DOHH2 (cell line): ENCODE results near the gene ICA1L.

Source experiments
- H3F3A ChIP-seq: fragments of 200-600 bp; sonication (generic), shearing (Covaris generic); 2 replicates; pipeline ENCODE4 v1.6.0; 2016; ENCODE audit warnings: antibody characterized with exemption, mild to moderate bottlenecking; ENCODE audit not compliant: control insufficient read depth, insufficient read depth
- H3K27ac ChIP-seq: fragments of 200-600 bp; sonication (generic); 2 replicates; pipeline ENCODE4 v1.5.1; 2014; ENCODE audit warnings: low read depth, mild to moderate bottlenecking, low read length, moderate library complexity
- H3K27me3 ChIP-seq: fragments of 200-600 bp; sonication (generic); 2 replicates; pipeline ENCODE4 v1.6.1; 2014; ENCODE audit warnings: mild to moderate bottlenecking, low read length, mixed read lengths; ENCODE audit not compliant: control insufficient read depth
- H3K36me3 ChIP-seq: fragments of 200-600 bp; sonication (generic); 2 replicates; pipeline ENCODE4 v1.6.1; 2014; ENCODE audit warnings: mild to moderate bottlenecking, low read length, moderate library complexity, mixed read lengths; ENCODE audit not compliant: control insufficient read depth
- H3K4me1 ChIP-seq: fragments of 200-600 bp; sonication (generic); 2 replicates; pipeline ENCODE4 v1.6.1; 2014; ENCODE audit warnings: mild to moderate bottlenecking, low read length, mixed read lengths; ENCODE audit not compliant: control insufficient read depth
- H3K4me2 ChIP-seq: fragments of 200-600 bp; sonication (generic); 2 replicates; pipeline ENCODE4 v1.6.0; 2014; ENCODE audit warnings: mild to moderate bottlenecking, low read length, moderate library complexity
- H3K4me3 ChIP-seq: fragments of 200-600 bp; sonication (generic); 2 replicates; pipeline ENCODE4 v1.5.1; 2014; ENCODE audit warnings: mild to moderate bottlenecking, low read length, mixed read lengths
- H3K79me2 ChIP-seq: fragments of 200-600 bp; sonication (generic); 2 replicates; pipeline ENCODE4 v1.6.1; 2014; ENCODE audit warnings: mild to moderate bottlenecking, low read length, mixed read lengths; ENCODE audit not compliant: control insufficient read depth
- H3K9me2 ChIP-seq: fragments of 200-600 bp; sonication (generic); replicated peaks from 2 replicates; pipeline ENCODE4 v1.6.1; 2014; ENCODE audit warnings: mild to moderate bottlenecking, low read length, mixed read lengths; ENCODE audit not compliant: control insufficient read depth
- H3K9me3 ChIP-seq: fragments of 200-600 bp; sonication (generic); 2 replicates; pipeline ENCODE4 v1.6.1; 2014; ENCODE audit warnings: antibody characterized with exemption, low read length, mixed read lengths; ENCODE audit not compliant: control insufficient read depth, insufficient read depth
- H4K20me1 ChIP-seq: fragments of 200-600 bp; sonication (generic); 2 replicates; pipeline ENCODE4 v1.6.0; 2014; ENCODE audit warnings: low read depth, mild to moderate bottlenecking, antibody characterized with exemption, low read length, moderate library complexity; ENCODE audit not compliant: control insufficient read depth, insufficient read depth
- CTCF ChIP-seq: fragments of 200-600 bp; sonication (generic); IDR thresholded peaks from one replicate; pipeline ENCODE4 v1.5.1; 2014; ENCODE audit warnings: antibody characterized with exemption, mild to moderate bottlenecking, low read depth, low read length; ENCODE audit not compliant: poor library complexity, severe bottlenecking
- EZH2phosphoT487 ChIP-seq: fragments of 200-600 bp; sonication (generic); IDR thresholded peaks from 2 replicates; pipeline ENCODE4 v1.6.1; 2017; ENCODE audit warnings: borderline replicate concordance, mild to moderate bottlenecking, antibody characterized with exemption, low read length, moderate library complexity, mixed read lengths

ICA1L gene

GRCh38 chr2:202782940-202783558, 88.5 kb downstream of the ICA1L start:
- H3K27me3 ChIP-seq: no peaks in the 10 kb centered on the region
- H3K4me1 ChIP-seq: no peaks in the 10 kb centered on the region
- H4K20me1 ChIP-seq: no peaks in the 10 kb centered on the region
- H3K36me3 ChIP-seq: peaks cover 3% of the 10 kb centered on the region
- no peak overlapping the region for H3K27ac ChIP-seq
- H3F3A ChIP-seq: no peaks in the 10 kb centered on the region
- TF ChIP-seq CTCF: no peak
- no peak for TF ChIP-seq EZH2phosphoT487
- no peak overlapping the region for H3K4me2 ChIP-seq
- no peaks in the 10 kb centered on the region for H3K9me3 ChIP-seq
- H3K79me2 ChIP-seq: no peaks in the 10 kb centered on the region
- H3K4me3 ChIP-seq: no peak overlapping the region
- H3K9me2 ChIP-seq: no peaks in the 10 kb centered on the region

GRCh38 chr2:202780514-202781021, 91.0 kb downstream of the ICA1L start:
- H4K20me1 ChIP-seq: no peaks in the 10 kb centered on the region
- no peaks in the 10 kb centered on the region for H3K9me3 ChIP-seq
- no peak for TF ChIP-seq CTCF
- no peak for TF ChIP-seq EZH2phosphoT487
- H3K4me1 ChIP-seq: no peaks in the 10 kb centered on the region
- H3K27ac ChIP-seq: no peak overlapping the region
- no peak overlapping the region for H3K4me2 ChIP-seq
- no peaks in the 10 kb centered on the region for H3K27me3 ChIP-seq
- H3K4me3 ChIP-seq: no peak overlapping the region
- no peaks in the 10 kb centered on the region for H3K9me2 ChIP-seq
- no peaks in the 10 kb centered on the region for H3K79me2 ChIP-seq
- H3K36me3 ChIP-seq: no peaks in the 10 kb centered on the region
- no peaks in the 10 kb centered on the region for H3F3A ChIP-seq

GRCh38 chr2:202778217-202778616, 93.3 kb downstream of the ICA1L start:
- Histone ChIP-seq H4K20me1 (no peaks in the 10 kb centered on the region), H3K36me3 (peaks cover 4% of the 10 kb centered on the region; the same call in 1 of the 2 replicates), H3K9me2 (no peaks in the 10 kb centered on the region), H3F3A (no peaks in the 10 kb centered on the region), H3K79me2 (no peaks in the 10 kb centered on the region), H3K4me2 (no peak overlapping the region), H3K27ac (no peak overlapping the region), H3K9me3 (no peaks in the 10 kb centered on the region), H3K4me3 (no peak overlapping the region), H3K4me1 (no peaks in the 10 kb centered on the region), H3K27me3 (no peaks in the 10 kb centered on the region)
- TF ChIP-seq EZH2phosphoT487 (no peak), CTCF (no peak)

- no peak overlapping the region for H3K27ac ChIP-seq
- H3K9me2 ChIP-seq: no peaks in the 10 kb centered on the region
- H3K36me3 ChIP-seq: peaks cover 4% of the 10 kb centered on the region; the same call in 1 of the 2 replicates
Observed at GRCh38 chr2:202774104-202774503, 97.5 kb downstream of the ICA1L start.

More at GRCh38 chr2:202774104-202774503, 97.5 kb downstream of the ICA1L start:
- H3K4me2 ChIP-seq: no peak overlapping the region
- H3K4me3 ChIP-seq: no peak overlapping the region
- no peaks in the 10 kb centered on the region for H4K20me1 ChIP-seq
- H3K27me3 ChIP-seq: no peaks in the 10 kb centered on the region
- no peaks in the 10 kb centered on the region for H3K9me3 ChIP-seq
- TF ChIP-seq EZH2phosphoT487: no peak
- TF ChIP-seq CTCF: no peak
- H3F3A ChIP-seq: no peaks in the 10 kb centered on the region
- H3K79me2 ChIP-seq: no peaks in the 10 kb centered on the region
- no peaks in the 10 kb centered on the region for H3K4me1 ChIP-seq
